PC-3 (cell line): ENCODE measurements around the gene UACA.

Experiments
- CTCF ChIP-seq: fragments of 300-600 bp; sonication (generic); conservative IDR thresholded peaks from 2 replicates; pipeline ENCODE4 v1.5.1; 2017; ENCODE audit warnings: antibody characterized with exemption, low read depth, mild to moderate bottlenecking, low read length
- EZH2 ChIP-seq: fragments of 300-600 bp; sonication (generic); IDR thresholded peaks from one replicate; pipeline ENCODE4 v1.6.1; 2017; ENCODE audit warnings: antibody characterized with exemption, mild to moderate bottlenecking, low read length; ENCODE audit not compliant: unreplicated experiment

- TF ChIP-seq CTCF (no peak), EZH2 (no peak)
Observed at GRCh38 chr15:70762469-70763119, 764 bp downstream of the UACA start.
